ENCODE measurements around the gene CDNF.

GRCh38 chr10:14772399-14772798 is 65.4 kb downstream of the CDNF start:
- TF ChIP-seq MAFK (IDR thresholded peaks at IDR 0.05; ENCODE audit: partially characterized antibody) (no peak), POLR2A (IDR thresholded peaks at IDR 0.05; ENCODE audit: low read length) (no peak), BHLHE40 (IDR thresholded peaks at IDR 0.05; ENCODE audit: low read depth, low read length) (no peak)
